ENCODE measurements around the gene PKDREJ.
A peak's percentile ranks its signal among the peaks of the same experiment; 100 is the strongest.
"Not testable (repeated sequence)": the region's sequence is repeated elsewhere in the genome, so short reads cannot be mapped to it uniquely, and the experiment has no call there.

Gene PKDREJ

DNA sequence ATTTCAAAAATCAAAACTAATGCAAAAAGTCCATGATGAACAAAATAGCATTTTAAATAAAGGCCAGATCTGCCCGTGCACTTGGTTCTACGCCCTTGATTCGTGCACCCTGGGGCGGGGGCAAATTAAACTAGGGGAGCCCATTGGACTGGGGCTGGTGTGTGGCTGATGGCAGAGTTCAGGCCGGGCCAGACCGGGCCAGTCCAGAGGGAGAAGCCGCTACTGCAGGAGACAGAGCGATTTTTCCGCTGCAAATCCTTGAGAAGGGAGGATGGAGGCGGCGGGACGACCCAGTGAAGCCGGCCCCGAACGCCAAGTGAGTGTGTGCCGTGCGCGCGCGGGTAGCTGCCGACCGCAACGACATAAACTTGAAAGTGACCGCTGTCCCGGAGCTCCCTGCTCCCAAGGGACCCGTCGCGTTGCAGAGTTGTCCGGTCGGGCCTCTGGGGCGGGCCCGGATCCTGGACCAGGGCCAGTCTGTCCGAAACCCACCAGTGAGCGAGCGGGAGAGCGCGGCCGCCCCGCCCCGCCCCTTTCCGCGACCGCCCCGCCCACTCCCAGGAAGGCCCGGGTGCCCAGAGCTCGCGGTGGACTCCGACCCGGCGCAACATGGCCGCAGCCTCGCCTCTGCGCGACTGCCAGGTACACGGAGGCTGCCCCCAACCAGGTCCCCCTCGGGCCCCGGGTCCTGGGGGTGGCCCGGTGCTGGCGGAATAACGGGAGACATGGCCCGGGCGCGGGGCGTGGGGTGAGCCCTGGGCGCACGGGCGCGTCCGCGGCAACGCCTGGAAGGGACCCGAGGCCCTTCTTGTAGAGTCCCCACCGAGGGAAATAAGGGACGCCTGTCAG is 4.5 kb upstream of the PKDREJ start, which contains the start of gene TTC38:
Gene TTC38, plus strand, starts transcription at position 578 of the 849 bp plus-strand sequence. Its CDS starts 32 bp downstream, at position 610.
- Histone ChIP-seq H3K27ac (ENCODE audit: low read length) (no peak within 1 kb of the TSS), H3K27me3 (replicated peaks; ENCODE audit: insufficient read depth, low read length) (peaks cover 5% of the 10 kb centered on the region; the same call in 1 of the 2 replicates), H3K36me3 (replicated peaks; ENCODE audit: insufficient read depth, low read length) (no peaks in the 10 kb centered on the region), H3K9me3 (replicated peaks; ENCODE audit: insufficient read depth, low read length) (no peaks in the 10 kb centered on the region), H3K4me2 (ENCODE audit: low read depth, low read length) (peak within 1 kb of the TSS; percentile 91), H3F3A (ENCODE audit: insufficient read depth, low read length) (no peaks in the 10 kb centered on the region), H3K4me3 (ENCODE audit: low read length) (peak within 1 kb of the TSS; percentile 80), H3K9me2 (replicated peaks; ENCODE audit: insufficient read depth, low read length) (no peaks in the 10 kb centered on the region), H2AFZ (ENCODE audit: low read length) (peak within 1 kb of the TSS; percentile 93), H3K9ac (ENCODE audit: low read length) (peak within 1 kb of the TSS; percentile 60; the same call in 1 of the 2 replicates), H4K20me1 (ENCODE audit: insufficient read depth, low read length) (no peaks in the 10 kb centered on the region), H3K79me2 (ENCODE audit: low read length) (no peaks in the 10 kb centered on the region), H3K4me1 (ENCODE audit: low read length) (no peaks in the 10 kb centered on the region; the same call in 1 of the 2 replicates)
- no peak for TF ChIP-seq EZH2phosphoT487 (IDR thresholded peaks at IDR 0.05; ENCODE audit: low read length)
- DNase-seq = peak; percentile 45

DNA sequence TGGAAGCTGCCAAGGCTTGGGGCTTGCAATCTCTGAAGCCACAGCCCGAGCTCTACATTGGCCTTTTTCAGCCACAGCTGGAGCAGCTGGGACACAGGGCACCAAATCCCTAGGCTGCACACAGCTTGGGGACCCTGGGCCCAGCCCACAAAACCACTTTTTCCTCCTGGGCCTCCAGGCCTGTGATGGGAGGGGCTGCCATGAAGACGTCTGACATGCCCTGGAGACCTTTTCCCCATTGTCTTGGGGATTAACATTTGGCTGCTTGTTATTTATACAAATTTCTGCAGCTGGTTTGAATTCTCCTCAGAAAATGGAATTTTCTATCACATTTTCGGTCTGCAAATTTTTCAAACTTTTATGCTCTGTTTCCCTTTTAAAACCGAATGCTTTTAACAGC is 2.5 kb upstream of the PKDREJ start:
- H3K9ac ChIP-seq (ENCODE audit: low read length); H4K20me1 ChIP-seq (ENCODE audit: insufficient read depth, low read length); DNase-seq; H3K9me2 ChIP-seq (replicated peaks; ENCODE audit: insufficient read depth, low read length); H3K36me3 ChIP-seq (replicated peaks; ENCODE audit: insufficient read depth, low read length); H2AFZ ChIP-seq (ENCODE audit: low read length); H3K4me2 ChIP-seq (ENCODE audit: low read depth, low read length); H3K9me3 ChIP-seq (replicated peaks; ENCODE audit: insufficient read depth, low read length); H3K4me1 ChIP-seq (ENCODE audit: low read length); H3F3A ChIP-seq (ENCODE audit: insufficient read depth, low read length); H3K79me2 ChIP-seq (ENCODE audit: low read length); H3K4me3 ChIP-seq (ENCODE audit: low read length); H3K27ac ChIP-seq (ENCODE audit: low read length): not testable (repeated sequence)
- H3K27me3 ChIP-seq (replicated peaks; ENCODE audit: insufficient read depth, low read length) = peaks cover 17% of the 10 kb centered on the region

DNA sequence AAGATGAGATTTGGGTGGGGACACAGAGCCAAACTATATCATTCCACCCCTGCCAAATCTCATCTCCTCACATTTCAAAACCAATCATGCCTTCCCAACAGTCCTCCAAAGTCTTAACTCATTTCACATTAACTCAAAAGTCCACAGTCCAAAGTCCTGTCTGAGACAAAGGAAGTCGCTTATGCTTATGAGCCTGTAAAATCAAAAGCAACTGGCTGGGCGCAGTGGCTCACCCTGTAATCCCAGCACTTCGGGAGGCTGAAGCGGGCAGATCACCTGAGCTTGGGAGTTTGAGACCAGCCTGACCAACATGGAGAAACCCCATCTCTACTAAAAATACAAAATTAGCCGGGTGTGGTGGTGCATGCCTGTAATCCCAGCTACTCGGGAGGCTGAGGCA is 1.4 kb upstream of the PKDREJ start:
- not testable (repeated sequence) for H2AFZ ChIP-seq (ENCODE audit: low read length); H4K20me1 ChIP-seq (ENCODE audit: insufficient read depth, low read length); DNase-seq; H3K4me2 ChIP-seq (ENCODE audit: low read depth, low read length); H3K27ac ChIP-seq (ENCODE audit: low read length); H3K9me2 ChIP-seq (replicated peaks; ENCODE audit: insufficient read depth, low read length); H3K36me3 ChIP-seq (replicated peaks; ENCODE audit: insufficient read depth, low read length); H3K4me3 ChIP-seq (ENCODE audit: low read length); H3K9me3 ChIP-seq (replicated peaks; ENCODE audit: insufficient read depth, low read length); H3K9ac ChIP-seq (ENCODE audit: low read length); H3F3A ChIP-seq (ENCODE audit: insufficient read depth, low read length); H3K79me2 ChIP-seq (ENCODE audit: low read length); H3K4me1 ChIP-seq (ENCODE audit: low read length)
- peaks cover 24% of the 10 kb centered on the region for H3K27me3 ChIP-seq (replicated peaks; ENCODE audit: insufficient read depth, low read length)

DNA sequence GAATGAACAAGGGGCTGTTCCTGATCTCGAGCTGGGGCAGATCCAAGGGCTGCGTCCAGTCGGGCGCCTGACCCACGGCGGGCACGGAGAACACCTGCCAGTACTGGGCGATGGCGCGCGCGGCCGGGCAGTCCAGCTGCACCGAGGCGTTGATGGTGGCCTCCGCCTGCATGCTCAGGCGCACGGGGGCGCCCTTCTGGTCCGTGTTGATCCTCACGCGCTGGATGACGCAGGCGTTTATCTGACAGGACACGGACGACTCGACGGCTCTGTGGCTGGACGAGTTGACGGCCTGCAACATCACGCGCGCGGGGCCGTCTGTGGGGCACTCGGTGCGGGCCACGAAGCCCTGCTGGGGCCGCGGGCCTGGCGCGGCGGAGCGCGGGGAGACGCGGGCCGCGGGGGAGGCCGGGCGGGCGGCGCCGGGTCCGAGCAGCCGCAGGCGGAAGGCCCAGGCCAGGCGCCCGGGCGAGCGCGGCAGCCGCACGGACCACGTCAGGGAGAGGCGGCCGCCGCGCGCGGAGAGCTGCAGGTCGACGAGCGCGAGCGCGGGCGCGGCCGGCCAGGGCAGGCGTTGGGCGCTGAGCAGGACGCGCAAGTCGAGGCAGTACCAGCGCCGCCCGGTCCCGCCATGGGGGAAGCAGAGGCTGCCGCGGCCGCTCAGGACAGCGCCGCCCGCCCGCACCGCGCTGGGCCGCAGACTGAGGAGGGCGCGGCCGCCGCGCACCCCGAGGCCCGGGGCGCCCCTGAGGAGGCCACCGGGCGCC is 511 bp downstream of the PKDREJ start:
- no peak for DNase-seq
- Histone ChIP-seq H3K9ac (ENCODE audit: low read length) (no peak overlapping the region), H3K4me1 (ENCODE audit: low read length) (no peaks in the 10 kb centered on the region; the same call in 1 of the 2 replicates), H2AFZ (ENCODE audit: low read length) (no peak overlapping the region), H3K27ac (ENCODE audit: low read length) (no peak overlapping the region), H3K27me3 (replicated peaks; ENCODE audit: insufficient read depth, low read length) (peaks cover 38% of the 10 kb centered on the region), H3K79me2 (ENCODE audit: low read length) (no peaks in the 10 kb centered on the region), H3F3A (ENCODE audit: insufficient read depth, low read length) (no peaks in the 10 kb centered on the region), H4K20me1 (ENCODE audit: insufficient read depth, low read length) (no peaks in the 10 kb centered on the region), H3K9me3 (replicated peaks; ENCODE audit: insufficient read depth, low read length) (no peaks in the 10 kb centered on the region), H3K4me3 (ENCODE audit: low read length) (no peak overlapping the region), H3K9me2 (replicated peaks; ENCODE audit: insufficient read depth, low read length) (no peaks in the 10 kb centered on the region), H3K36me3 (replicated peaks; ENCODE audit: insufficient read depth, low read length) (no peaks in the 10 kb centered on the region), H3K4me2 (ENCODE audit: low read depth, low read length) (no peak overlapping the region)
- TF ChIP-seq, protein P1, sequence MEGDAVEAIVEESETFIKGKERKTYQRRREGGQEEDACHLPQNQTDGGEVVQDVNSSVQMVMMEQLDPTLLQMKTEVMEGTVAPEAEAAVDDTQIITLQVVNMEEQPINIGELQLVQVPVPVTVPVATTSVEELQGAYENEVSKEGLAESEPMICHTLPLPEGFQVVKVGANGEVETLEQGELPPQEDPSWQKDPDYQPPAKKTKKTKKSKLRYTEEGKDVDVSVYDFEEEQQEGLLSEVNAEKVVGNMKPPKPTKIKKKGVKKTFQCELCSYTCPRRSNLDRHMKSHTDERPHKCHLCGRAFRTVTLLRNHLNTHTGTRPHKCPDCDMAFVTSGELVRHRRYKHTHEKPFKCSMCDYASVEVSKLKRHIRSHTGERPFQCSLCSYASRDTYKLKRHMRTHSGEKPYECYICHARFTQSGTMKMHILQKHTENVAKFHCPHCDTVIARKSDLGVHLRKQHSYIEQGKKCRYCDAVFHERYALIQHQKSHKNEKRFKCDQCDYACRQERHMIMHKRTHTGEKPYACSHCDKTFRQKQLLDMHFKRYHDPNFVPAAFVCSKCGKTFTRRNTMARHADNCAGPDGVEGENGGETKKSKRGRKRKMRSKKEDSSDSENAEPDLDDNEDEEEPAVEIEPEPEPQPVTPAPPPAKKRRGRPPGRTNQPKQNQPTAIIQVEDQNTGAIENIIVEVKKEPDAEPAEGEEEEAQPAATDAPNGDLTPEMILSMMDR (IDR thresholded peaks at IDR 0.05; ENCODE audit: low read length) = no peak
- no peak for TF ChIP-seq EZH2 (optimal IDR thresholded peaks at IDR 0.05; ENCODE audit: low read depth, low read length)
- no peak for TF ChIP-seq EZH2phosphoT487 (IDR thresholded peaks at IDR 0.05; ENCODE audit: low read length)

Data from MM.1S (cell line).